ENCODE data around the gene SMO. TPM values are rescaled to one million over a fixed set of nuclear protein-coding genes. Genes with fewer than 3 reads are reported as not detected.

SMO gene
- total RNA-seq, 1 donor from 2014 or later: 46.0 TPM

DNA sequence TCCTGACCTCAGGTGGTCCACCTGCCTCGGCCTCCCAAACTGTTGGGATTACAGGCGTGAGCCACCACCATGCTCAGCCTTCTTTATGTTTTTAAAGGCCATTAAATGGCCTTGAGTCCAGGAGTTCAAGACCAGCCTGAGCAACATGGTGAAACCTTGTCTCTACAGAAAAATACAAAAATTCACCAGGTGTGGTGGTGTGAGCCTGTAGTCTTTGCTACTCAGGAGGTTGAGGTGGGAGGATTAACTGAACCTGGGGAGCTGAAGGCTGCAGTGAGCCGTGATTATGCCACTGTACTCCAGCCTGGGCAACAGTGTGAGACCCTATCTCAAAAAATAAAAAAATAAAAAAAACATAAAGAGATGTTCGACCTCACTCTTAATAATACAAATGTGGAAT is 11.0 kb downstream of the SMO start:
- Mint-ChIP-seq H3K9me3 (peaks cover 8% of the 10 kb centered on the region), H3K27me3 (ENCODE audit: insufficient read depth, low read depth) (peaks cover 9% of the 10 kb centered on the region), H3K4me1 (peaks cover 2% of the 10 kb centered on the region), H3K4me3 (no peak overlapping the region), H3K27ac (no peak overlapping the region), H3K36me3 (peaks cover 37% of the 10 kb centered on the region)
- Histone ChIP-seq H3K27ac (no peak overlapping the region), H3K9me3 (ENCODE audit: low read depth) (peaks cover 6% of the 10 kb centered on the region), H2AFZ (replicated peaks) (no peak overlapping the region), H3K4me3 (no peak overlapping the region), H3K79me2 (ENCODE audit: low read depth) (peaks cover 94% of the 10 kb centered on the region), H4K20me1 (ENCODE audit: low read depth) (peaks cover 28% of the 10 kb centered on the region), H3K27me3 (no peaks in the 10 kb centered on the region), H3K4me1 (no peaks in the 10 kb centered on the region), H3K9ac (no peak overlapping the region), H3F3A (ENCODE audit: low read depth) (no peaks in the 10 kb centered on the region), H3K36me3 (peaks cover 10% of the 10 kb centered on the region), H3K4me2 (no peak overlapping the region)
- TF ChIP-seq, protein P1, sequence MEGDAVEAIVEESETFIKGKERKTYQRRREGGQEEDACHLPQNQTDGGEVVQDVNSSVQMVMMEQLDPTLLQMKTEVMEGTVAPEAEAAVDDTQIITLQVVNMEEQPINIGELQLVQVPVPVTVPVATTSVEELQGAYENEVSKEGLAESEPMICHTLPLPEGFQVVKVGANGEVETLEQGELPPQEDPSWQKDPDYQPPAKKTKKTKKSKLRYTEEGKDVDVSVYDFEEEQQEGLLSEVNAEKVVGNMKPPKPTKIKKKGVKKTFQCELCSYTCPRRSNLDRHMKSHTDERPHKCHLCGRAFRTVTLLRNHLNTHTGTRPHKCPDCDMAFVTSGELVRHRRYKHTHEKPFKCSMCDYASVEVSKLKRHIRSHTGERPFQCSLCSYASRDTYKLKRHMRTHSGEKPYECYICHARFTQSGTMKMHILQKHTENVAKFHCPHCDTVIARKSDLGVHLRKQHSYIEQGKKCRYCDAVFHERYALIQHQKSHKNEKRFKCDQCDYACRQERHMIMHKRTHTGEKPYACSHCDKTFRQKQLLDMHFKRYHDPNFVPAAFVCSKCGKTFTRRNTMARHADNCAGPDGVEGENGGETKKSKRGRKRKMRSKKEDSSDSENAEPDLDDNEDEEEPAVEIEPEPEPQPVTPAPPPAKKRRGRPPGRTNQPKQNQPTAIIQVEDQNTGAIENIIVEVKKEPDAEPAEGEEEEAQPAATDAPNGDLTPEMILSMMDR (IDR thresholded peaks at IDR 0.05): no peak
- TF ChIP-seq EZH2 (IDR thresholded peaks at IDR 0.05) (no peak), EZH2phosphoT487 (IDR thresholded peaks at IDR 0.05) (no peak)
- no peak for DNase-seq (ENCODE audit: low spot score)

DNA sequence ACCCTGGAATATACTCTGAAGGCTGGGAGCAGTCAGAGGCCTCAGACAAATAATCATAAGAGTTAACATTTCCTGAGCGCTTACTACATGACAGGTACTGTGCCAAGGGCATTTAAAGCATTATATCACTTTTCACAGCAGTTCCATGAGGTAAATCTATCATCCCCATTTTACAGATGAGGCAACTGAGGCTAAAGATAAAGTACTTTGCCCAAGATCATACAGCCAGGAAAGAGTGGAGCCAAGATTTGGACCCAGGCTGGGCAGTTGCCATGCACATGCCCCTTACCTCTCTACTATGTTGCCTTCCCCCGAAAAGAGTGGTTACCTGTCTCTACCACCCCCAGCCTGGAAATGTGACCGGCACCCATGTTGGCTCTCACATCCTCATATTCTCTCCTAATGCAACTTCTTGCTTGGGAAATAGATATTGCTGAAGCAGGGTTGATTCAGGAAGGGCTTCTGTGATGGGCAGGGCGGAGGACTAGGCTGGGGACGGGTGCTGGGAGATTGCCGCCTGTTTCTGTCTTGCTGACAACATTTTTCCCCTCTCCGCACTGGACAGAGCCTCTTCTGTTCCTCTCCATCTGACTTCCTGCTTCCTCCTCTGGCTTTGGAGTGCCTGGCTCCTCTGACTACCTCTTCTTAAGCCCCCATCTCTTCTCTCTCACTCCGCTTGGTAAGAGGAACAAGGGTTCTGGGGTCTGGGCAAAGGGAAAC is 13.8 kb downstream of the SMO start:
- Mint-ChIP-seq H3K4me1 (peaks cover 2% of the 10 kb centered on the region), H3K9me3 (peaks cover 5% of the 10 kb centered on the region), H3K4me3 (no peak overlapping the region), H3K27ac (no peak overlapping the region), H3K36me3 (peaks cover 34% of the 10 kb centered on the region), H3K27me3 (ENCODE audit: insufficient read depth, low read depth) (peaks cover 6% of the 10 kb centered on the region)
- no peak overlapping the region for H2AFZ ChIP-seq (replicated peaks)
- no peak for DNase-seq (ENCODE audit: low spot score)
- no peaks in the 10 kb centered on the region for H3K27me3 ChIP-seq
- peaks cover 36% of the 10 kb centered on the region for H4K20me1 ChIP-seq (ENCODE audit: low read depth)
- no peaks in the 10 kb centered on the region for H3K9me3 ChIP-seq (ENCODE audit: low read depth)
- no peak overlapping the region for H3K27ac ChIP-seq
- peaks cover 65% of the 10 kb centered on the region for H3K79me2 ChIP-seq (ENCODE audit: low read depth)
- H3F3A ChIP-seq (ENCODE audit: low read depth): no peaks in the 10 kb centered on the region
- no peak overlapping the region for H3K9ac ChIP-seq
- H3K4me2 ChIP-seq: no peak overlapping the region
- TF ChIP-seq, protein P1 (IDR thresholded peaks at IDR 0.05): no peak
- TF ChIP-seq EZH2phosphoT487 (IDR thresholded peaks at IDR 0.05) (no peak), EZH2 (IDR thresholded peaks at IDR 0.05) (no peak)
- H3K4me3 ChIP-seq: no peak overlapping the region
- H3K36me3 ChIP-seq: peaks cover 6% of the 10 kb centered on the region
- no peaks in the 10 kb centered on the region for H3K4me1 ChIP-seq

DNA sequence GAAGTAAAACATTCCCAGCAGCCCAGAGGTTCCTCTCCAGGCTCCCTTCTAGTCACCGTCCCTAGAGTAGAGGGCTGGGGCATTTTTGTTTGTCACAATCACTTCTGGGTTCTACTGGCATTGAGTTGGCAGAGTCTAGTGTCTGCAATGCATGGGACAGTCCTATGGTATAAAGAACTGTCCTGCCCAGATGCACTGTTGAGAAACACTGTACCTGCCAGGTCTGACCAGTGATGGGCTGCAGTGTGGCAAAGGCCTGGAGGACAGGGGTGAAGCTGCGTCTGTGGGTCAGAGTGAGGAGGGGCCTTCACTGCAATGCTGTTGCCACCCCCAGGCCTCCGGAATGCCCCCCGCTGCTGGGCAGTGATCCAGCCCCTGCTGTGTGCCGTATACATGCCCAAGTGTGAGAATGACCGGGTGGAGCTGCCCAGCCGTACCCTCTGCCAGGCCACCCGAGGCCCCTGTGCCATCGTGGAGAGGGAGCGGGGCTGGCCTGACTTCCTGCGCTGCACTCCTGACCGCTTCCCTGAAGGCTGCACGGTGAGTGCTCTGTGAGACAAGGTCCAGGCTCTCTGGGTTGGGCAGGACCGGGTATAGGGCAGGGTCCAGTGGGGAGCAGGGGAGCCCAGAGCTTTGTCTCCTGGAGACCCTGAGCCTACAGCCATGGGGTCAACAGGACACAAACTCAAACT is 14.8 kb downstream of the SMO start:
- no peak overlapping the region for H3K27ac Mint-ChIP-seq
- DNase-seq (ENCODE audit: low spot score): no peak

More for the DNA sequence above, 14.8 kb downstream of the SMO start:
- no peaks in the 10 kb centered on the region for H3K9me3 ChIP-seq (ENCODE audit: low read depth)
- H3K79me2 ChIP-seq (ENCODE audit: low read depth): peaks cover 56% of the 10 kb centered on the region
- H3K27me3 Mint-ChIP-seq (ENCODE audit: insufficient read depth, low read depth): peaks cover 10% of the 10 kb centered on the region
- no peak overlapping the region for H3K9ac ChIP-seq
- no peak overlapping the region for H2AFZ ChIP-seq (replicated peaks)
- H3K4me3 Mint-ChIP-seq: no peak overlapping the region
- TF ChIP-seq EZH2 (IDR thresholded peaks at IDR 0.05) (no peak), EZH2phosphoT487 (IDR thresholded peaks at IDR 0.05) (no peak)
- TF ChIP-seq, protein P1 (IDR thresholded peaks at IDR 0.05): no peak
- peaks cover 5% of the 10 kb centered on the region for H3K9me3 Mint-ChIP-seq
- H3K27me3 ChIP-seq: no peaks in the 10 kb centered on the region
- peaks cover 36% of the 10 kb centered on the region for H4K20me1 ChIP-seq (ENCODE audit: low read depth)
- no peaks in the 10 kb centered on the region for H3K4me1 ChIP-seq
- peaks cover 36% of the 10 kb centered on the region for H3K36me3 Mint-ChIP-seq
- H3K4me1 Mint-ChIP-seq: peaks cover 2% of the 10 kb centered on the region
- no peak overlapping the region for H3K4me3 ChIP-seq
- peaks cover 6% of the 10 kb centered on the region for H3K36me3 ChIP-seq
- no peak overlapping the region for H3K4me2 ChIP-seq
- H3F3A ChIP-seq (ENCODE audit: low read depth): no peaks in the 10 kb centered on the region
- H3K27ac ChIP-seq: no peak overlapping the region

Measured in neural progenitor cell (in vitro differentiated cells).